ENCODE results near the gene FGGY.
"Not testable (repeated sequence)": the region's sequence is repeated elsewhere in the genome, so short reads cannot be mapped to it uniquely, and the experiment has no call there.

FGGY gene

DNA sequence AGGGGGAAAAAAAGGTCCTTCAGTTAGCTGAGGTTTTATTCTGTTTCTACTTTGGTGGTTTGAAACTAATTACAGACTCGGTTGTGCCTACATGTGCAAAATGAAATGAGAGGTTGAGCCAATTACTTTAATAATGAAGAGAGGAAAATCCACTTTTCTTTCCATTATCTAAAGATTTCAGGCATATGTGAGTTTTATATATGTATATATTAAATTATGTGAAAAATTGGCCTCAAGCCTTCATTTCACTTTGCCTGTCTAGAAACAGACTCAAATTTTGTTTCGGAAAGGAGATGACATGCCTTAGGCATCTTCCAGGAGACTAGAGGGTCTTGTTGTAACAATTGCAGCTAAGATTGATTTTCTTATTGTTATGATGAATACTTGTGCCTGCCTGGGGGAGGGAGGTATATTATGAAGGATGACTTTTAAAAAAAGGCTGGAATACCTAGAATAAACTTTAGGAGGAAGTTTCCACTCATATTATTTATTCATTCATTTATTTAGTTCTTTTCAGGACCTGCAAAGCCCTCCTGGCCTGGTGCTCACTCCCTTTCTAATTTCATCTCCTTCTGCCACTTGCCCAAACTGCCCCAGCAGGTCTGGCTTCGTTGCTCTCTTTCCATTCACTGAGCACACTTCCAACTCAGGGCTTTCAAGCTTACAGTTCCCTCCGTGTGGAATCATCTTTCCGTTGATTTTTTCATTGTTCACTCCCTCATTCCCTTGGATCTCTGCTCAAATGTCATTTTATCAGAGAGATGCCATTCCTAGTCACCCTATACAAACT lies 423.6 kb downstream of the FGGY start:
- DNase-seq: no peak

DNA sequence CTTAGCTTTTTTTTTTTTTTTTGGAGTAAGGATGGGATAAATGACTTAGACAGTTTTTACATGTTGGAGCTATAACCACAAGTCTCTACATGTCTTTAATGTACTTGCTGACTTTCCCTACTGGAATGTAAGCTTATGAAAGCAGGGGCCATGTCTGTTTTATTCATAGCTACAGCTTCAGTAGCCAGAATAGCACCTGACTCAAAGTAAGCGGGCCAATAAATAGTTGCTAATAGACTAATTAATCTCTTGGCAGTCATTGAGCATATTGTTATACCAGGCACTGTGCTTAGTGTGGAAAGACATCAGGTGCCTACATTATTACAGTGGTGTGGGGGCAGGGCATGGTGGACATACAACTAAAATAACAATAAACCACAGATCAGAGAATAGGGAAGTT lies 433.4 kb downstream of the FGGY start:
- DNase-seq: no peak

DNA sequence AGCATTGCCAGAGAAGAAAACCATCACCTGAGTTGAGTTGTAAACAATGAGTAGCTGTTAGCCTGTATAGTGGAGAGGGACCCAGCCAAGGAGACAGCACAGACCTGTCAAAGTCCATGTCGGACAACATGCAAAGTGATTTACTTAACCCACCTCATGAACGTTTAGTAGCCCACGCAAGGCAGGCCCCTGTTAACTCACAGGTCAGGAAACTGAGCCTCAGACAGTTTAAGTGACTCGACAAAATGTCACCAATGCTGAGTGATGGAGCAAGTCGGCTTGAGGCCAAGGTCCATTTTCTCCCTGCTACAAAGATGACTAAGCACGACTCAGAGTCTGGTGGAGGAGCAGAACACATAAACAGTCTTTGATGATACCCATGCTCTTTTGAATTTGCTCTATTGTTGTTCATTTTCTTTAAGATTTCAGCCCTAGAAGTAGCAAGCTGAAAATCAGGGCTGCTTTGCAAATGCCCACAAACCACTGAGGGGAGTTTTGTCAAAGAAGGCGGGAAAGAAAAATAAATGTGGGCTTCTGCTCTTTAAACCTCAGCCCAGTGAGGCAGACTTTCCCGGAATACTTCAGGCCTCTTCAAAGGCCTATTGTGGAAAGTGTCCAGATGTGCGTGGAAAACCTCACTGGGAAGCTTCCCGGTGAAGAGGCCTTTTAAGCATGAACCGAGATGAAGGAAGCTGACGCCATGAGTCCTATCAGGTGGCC lies 434.0 kb downstream of the FGGY start:
- DNase-seq: no peak

- no peak for DNase-seq
Observed at GRCh38 chr1:59731591-59731990, 434.7 kb downstream of the FGGY start.

GRCh38 chr1:59732214-59732955 lies 435.5 kb downstream of the FGGY start:
- DNase-seq: no peak

DNA sequence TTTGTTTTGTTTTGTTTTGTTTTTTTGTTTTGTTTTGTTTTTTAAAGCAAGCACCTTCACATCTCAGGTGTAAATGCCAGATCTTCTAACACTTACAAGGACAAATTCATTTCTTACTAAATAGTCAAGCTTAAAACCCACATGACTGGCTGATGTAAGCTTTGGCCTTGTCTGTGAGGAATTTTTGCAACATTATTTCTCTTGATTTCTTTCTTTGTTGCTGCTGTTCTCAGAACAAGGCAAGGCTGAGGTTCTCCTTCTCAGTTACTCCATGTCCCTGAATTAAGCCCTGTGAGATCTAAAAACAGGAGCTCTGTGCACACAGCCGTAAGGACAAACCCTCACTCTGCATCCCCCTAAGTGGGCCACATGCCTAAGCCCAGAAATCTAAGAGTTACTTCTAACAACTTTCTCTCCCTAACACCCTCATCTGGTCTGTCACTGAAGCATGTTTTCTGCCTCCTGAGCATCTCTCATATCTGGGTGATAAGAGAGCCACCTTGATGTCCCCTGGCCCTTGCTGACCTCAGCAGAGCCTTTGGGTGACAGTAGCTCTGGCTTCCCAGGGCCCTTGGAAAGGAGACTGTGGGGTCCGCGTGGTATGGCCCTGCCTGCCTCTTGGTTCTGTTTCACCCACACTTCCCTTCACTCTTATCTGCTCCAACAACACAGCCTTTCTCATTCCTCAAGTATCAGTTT lies 436.7 kb downstream of the FGGY start:
- DNase-seq: no peak

- not testable (repeated sequence) for DNase-seq
Observed at GRCh38 chr1:59735927-59736326, 439.0 kb downstream of the FGGY start.

DNA sequence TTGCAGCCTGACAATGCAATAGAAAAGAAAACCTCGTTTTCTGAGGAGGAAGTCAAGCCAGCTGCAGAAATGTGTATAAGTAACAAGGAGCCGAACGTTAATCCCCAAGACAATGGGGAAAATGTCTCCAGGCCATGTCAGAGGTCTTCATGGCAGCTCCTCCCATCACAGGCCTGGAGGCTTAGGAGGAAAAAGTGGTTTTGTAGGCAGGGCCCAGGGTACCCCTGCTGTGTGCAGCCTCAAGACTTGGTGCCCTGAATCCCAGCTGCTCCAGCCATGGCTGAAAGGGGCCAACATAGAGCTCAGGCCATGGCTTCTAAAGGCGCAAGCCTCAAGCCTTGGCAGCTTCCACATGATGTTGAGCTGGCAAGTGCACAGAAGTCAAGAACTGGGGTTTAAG lies 439.9 kb downstream of the FGGY start:
- DNase-seq: no peak

DNA sequence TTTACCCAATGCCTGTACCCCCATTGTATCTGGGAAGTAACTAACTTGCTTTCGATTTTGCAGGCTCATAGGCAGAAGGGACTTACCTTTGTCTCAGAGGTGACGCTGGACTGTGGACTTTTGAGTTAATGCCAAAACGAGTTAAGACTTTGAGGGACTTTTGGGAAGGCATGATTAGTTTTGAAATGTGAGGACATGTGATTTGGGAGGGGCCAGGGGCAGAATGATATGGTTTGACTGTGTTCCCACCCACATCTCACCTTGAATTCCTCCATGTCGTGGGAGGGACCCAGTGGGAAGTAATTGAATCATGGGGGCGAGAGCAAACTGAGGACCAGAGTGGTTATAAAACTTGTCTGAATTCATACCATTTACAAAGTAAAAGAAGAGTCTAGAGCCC lies 440.7 kb downstream of the FGGY start:
- DNase-seq: no peak

DNA sequence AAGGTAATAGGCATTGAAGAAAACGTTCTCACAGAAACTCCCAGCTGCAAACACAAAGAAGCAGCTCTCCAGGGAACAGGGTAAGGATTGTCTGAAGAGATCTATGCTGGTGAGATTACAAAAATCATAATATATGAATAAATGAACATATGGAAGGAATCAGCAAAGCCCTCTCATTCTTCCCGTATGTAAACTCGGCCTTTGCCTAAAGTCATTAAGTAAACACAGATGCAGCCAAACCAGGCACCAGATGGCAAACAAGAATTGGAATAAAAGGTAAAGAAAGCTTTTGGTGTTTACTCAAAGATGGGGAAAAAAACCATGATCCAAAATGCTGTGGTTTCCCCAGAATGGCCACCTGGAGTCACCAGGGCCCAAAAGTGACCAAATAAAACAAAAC lies 441.3 kb downstream of the FGGY start:
- no peak for DNase-seq

- DNase-seq: no peak
Observed at GRCh38 chr1:59738591-59739015, 441.7 kb downstream of the FGGY start.

DNA sequence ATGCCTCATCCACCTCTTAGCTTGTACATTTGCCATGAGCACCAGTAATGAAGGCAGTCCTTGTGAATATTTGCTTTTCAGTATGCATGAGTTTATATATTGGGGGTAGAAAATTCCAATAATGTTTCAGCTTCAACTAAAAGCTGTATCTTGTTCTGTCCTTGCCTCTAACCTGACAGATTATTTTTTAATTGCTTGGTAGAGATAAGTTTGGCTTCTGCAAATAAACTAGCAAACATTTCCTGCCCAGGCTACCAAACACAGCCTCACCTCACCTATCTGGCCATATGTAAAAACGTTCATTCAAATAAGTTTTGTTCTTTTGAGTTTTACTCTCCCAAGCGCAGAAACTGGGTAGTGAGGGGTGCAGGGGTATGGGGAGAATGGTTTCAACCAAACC lies 442.2 kb downstream of the FGGY start:
- DNase-seq: no peak

GRCh38 chr1:59742526-59742925 lies 445.6 kb downstream of the FGGY start:
- DNase-seq: no peak

DNA sequence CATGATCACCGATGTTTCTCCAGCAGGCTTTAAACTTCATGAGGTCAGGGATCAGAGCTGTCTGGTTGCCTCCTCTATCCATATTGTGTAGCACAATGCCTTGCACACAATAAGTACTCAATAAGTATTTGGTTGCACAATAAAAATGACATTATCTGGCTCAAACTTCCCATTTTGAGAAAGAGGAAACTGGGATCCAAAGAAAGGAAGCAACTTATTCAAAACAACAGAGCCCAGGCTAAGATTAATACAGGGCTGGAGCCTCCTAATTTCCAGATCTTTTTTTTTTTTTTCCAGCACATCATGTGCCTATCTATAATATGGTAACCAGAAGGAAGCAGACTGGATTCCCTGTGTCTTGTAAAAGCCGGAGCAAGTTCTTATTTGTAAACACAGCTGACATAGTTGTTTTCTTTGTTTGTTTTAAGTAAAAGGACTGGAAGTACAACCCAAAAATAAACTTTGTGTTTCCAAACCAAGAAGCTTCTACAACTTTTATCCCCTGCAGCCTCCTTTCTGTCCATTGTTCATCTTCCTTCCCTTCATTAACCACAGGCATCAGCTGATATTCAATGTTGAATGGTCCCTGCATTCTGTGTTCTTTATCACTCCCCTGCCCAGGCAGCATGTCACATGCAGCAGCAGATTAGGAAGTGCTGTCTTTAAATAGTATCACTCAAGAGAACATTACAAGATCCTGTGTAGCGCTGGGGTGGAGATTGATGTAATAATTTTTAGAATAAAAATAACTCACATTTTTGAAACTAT lies 446.6 kb downstream of the FGGY start:
- no peak for DNase-seq

- peak; percentile 86 for DNase-seq
Observed at GRCh38 chr1:59747420-59748024, 450.6 kb downstream of the FGGY start.

DNA sequence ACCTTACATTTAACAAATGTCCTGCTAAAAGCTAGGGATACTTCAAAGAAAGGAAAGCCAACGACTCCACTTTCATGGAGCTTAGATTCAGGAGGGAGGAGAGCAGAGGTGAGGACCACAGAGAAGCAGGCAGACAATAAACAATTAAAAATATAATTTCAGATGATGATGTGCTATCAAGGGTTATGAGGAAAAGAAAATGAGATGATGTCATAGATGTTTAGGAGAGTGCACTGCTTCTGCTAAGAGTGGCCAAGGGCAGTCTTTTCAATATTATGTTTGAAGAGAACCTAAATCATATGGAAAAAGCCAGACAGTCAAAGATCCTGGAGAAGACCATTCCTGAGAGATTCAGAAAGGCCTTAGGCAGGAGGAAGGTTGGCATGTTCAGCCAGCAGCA lies 451.2 kb downstream of the FGGY start:
- DNase-seq: no peak

- DNase-seq: no peak
Observed at GRCh38 chr1:59750328-59751003, 453.6 kb downstream of the FGGY start.

DNA sequence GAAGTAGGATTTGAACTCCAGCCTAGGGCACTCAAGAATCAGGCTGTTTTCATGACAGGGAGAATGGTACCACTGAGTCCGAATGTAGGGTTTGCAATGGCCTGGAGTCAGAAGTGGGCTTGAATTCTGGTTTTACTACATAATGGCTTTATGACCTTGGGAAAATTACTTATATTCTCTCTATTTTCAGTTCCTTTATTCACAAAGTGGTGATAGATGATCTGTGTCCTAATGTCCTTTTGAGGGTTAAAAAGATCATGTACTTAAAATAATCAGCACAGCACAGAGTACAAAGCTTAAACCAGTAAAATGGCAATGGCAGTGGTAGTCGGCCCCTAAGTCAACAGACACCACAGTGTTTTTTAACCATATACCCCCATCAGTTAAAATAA lies 454.1 kb downstream of the FGGY start:
- DNase-seq: no peak

GRCh38 chr1:59751801-59752200 lies 454.9 kb downstream of the FGGY start:
- no peak for DNase-seq

- DNase-seq: no peak
Observed at GRCh38 chr1:59752556-59753414, 455.9 kb downstream of the FGGY start.

Data from NCI-H2227 treated with DMSO at 0.1 percent for 48 hours (cell line).